GM19468 (cell line): Measurements from ENCODE around the gene GOLGA6D.
"Not testable (repeated sequence)": the region's sequence is repeated elsewhere in the genome, so short reads cannot be mapped to it uniquely, and the experiment has no call there.

ENCODE experiments used
- ATAC-seq: cut with Tn5 transposase; IDR thresholded peaks from one replicate; pipeline ENCODE4 v1.9.1; 2021; ENCODE audit warnings: mild to moderate bottlenecking, moderate library complexity, moderate number of reproducible peaks; ENCODE audit not compliant: unreplicated experiment; ENCODE audit errors: extremely low read depth

GOLGA6D gene

GRCh38 chr15:75278497-75278896, 4.1 kb upstream of the GOLGA6D start:
- not testable (repeated sequence) for ATAC-seq

DNA sequence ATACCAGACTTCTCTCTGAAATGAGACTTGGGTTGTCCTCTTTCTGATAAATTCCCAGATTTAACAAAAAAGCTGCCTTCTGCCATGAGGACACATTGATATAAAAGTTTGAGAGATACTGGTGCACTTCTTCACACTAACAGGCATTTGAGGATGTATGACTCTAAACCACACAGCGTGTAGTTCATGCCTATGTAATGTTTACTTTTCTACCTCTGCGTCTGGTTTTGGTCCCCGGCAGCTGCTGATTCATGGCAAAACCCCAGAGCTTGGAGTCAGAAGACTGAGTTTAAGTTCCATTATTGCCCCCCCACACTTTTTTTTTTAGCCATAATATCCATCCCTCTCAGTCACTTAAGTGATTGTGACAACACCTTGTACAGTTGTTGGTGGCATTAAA, 1.5 kb downstream of the GOLGA6D start:
- ATAC-seq, result not testable (repeated sequence)

DNA sequence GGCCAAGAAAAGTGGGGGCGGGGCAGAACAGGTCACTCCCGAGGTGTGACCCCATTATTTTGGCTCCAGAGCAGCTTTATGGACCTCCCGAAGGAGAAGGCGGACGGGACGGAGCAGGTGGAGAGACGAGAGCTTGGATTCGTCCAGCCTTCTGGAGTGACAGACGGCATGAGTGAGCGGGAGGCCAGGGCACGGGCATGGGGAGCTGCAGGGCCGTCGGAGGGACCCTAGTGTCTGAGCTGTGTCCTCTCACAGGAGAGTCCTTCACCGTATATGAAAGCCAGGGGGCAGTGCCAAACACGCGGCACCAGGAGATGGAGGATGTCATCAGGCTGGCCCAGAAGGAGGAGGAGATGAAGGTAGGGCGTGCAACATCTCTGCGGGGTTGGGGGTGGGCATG, 11.0 kb downstream of the GOLGA6D start:
- not testable (repeated sequence) for ATAC-seq

GRCh38 chr15:75298541-75299310, 16.1 kb downstream of the GOLGA6D start:
- not testable (repeated sequence) for ATAC-seq

GRCh38 chr15:75299311-75299688, 16.7 kb downstream of the GOLGA6D start:
- not testable (repeated sequence) for ATAC-seq

DNA sequence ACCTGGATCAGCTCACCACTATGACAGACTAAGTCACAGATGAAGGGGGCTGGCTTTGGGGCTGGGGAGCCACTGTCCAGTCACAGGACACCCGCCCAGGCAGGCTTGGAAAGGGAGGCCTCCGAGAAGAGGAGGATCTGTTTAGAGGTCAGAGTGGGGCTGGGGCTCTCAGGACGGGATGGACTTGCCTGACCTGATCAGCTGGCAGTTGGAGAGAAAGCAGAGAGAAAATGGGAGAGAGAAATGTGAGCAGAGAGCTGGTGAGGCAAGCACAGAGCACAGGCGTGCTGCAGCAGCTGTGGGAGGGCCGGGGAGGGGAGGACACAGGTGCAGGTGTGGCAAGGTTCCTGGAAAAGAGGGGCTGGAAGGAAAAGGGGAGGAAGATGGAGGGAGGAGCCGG, 17.4 kb downstream of the GOLGA6D start:
- not testable (repeated sequence) for ATAC-seq

DNA sequence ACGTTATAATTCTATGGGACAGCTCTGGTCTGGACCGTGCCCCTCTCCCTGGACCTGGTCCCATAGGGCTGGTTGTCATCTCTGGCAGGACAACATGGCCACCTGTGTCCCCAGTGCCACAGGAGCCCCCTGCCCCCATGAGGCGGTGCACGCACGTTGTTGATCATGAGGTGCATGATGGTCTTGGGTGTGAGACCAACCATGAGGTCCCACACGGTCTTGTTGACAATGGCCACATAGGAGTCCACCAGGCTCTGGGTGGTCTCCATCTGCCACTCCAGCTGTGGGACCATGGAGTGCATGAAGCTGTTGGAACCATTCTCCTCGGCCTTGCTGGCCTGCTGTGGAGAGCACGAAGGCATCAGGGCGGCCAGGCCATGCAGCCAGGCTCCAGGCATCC, 19.7 kb downstream of the GOLGA6D start:
- no peak for ATAC-seq

DNA sequence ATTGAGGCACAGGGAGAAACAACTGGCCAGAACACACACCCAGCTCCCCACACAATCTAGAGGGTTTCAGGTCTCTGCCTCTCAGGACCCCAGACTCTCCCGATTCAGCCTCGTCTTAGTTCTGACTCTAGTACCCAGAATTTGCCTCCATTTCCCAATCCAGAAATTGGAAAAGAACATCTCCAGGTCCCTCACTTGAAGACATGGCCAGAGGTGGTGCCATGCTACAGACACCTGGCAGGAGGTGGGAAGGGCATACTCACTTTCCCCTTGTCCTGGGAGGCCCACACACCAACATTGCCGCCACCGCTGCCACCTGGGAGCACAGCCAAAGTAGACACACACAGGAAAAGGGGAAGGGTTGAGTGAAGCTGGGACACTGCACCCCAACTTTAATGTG, 20.1 kb downstream of the GOLGA6D start:
- not testable (repeated sequence) for ATAC-seq

- no peak for ATAC-seq
Measured at GRCh38 chr15:75306188-75306587, 23.6 kb downstream of the GOLGA6D start.

DNA sequence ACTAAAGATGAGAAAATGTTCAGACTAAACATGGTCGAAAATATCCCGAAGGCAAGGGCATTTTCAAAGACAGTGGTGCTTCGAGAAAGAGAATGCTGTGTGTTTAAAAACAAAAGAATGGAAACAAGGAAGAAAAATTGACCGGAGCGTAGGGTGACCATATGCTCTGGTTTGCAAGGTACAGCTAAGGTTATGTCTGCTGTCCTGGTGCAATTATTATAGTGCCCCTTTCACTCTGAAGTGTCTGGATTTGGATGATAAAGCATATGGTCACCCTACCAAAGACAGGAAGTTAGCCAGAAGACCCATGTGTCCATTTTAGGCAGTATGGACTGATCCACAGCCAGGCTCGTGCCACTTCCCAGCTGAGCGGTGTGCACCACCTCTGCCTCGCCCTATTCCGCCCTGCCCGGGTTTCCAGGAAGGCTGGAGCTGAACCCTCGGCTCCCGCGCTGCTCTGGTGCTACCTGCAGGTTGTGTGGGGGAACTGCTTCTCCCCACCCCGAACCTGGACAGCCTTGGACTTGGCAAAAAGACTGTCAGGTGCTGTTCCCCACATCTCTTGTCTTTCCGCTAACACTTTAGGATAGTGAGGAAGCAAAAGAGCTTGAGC, 25.2 kb downstream of the GOLGA6D start:
- no peak for ATAC-seq

DNA sequence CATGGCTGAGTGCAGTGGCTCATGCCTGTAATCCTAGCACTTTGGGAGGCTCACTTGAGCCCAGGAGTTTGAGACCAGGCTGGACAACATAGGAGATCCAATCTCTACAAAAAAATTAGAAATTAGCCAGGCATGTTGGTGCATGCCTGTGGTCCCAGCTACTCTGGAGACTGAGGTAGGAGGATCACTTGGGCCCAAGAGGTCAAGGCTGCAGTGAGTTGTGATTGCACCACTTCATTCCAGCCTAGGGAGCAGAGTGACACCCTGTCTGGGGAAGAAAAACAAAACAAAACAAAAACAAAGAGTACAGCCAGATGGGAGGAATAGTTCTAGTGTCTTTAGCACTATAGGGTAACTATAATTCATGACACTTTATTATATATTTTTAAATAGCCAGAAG, 27.1 kb downstream of the GOLGA6D start:
- ATAC-seq, result no peak

DNA sequence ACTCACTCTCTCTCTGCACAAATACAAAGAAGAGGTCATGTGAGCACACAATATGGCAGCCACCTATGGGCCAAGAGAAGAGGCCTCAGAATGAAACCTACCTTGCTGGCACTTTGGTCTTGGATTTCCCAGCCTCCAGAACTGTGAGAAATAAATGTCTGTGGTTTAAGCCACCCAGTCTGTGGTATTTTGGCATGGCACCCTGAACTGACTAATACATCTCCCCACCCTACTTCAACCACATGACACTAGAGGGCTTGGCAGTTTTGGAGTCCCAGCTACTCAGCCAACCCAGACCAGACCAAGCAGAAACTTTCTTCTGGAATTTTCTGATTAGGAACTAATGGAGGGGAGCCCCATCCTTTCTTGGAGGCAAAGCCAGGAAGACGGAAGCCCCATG, 29.9 kb downstream of the GOLGA6D start:
- not testable (repeated sequence) for ATAC-seq

DNA sequence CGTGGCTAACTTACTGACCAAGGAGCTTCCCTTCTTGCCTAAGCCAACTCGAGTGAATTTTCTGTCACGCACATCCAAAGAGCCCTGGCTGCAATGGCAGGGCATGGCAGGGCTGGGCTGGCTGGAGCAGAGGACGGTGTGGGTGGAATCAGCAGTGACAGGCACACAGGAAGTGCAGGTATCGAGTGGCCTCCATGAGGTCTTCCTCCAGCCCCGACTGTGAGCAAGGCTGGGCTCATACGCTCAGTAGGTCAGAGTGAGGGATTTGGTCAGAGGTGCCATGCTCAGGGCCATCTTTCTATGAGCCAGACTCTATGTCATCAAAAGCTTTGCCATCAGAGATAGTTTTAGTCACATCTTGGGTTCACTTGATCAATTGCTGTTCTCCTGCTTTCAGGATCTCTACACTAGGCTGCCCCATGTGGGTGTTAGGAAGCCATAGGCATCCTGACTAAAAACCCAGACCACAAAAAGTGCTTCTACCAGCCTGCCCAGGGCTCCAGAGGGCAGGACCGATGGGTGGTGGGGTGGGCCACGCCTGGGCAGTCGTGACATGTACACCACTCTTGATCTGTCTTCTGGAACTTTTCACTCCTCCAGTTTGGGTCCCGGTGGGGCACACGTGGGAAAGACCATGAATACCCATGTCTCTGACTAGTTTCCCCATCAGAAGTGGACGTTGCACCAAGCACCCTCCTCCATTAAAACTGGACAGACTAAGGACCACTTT, 30.6 kb downstream of the GOLGA6D start:
- ATAC-seq, result no peak

DNA sequence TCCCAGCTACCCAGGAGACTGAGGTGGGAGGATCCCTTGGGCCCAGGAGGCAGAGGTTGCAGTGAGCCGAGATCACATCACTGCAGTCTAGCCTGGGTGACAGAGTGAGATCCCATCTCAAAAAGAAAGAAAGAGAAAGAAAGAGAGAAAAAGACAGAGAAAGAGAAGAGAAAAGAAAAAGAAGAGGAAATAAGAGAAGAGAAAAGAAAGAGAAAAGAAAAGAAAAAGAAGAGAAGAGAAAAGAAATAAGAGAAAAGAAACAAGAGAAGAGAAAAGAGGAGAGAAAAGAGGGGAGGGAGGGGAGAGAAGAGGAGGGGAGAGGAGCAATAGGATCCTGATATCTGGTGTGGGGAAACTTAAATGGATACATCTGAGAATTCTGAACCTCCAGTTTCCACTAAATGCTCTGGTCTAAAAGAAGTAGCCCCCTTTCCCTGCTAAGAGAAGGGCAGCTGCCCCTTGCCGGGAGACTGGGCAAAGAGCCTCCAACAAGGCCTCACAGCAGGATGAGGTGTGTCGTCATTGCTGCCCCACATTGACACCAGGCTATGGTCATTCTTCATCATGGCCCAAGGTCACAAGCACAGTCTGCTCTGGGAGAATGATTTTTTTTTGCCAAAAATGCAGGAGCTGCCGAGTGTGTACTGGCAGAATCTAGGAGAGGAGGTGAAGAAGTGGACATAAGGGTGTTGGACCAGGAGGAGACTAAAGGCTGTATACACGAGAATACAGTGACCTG, 32.1 kb downstream of the GOLGA6D start:
- ATAC-seq, result no peak

- not testable (repeated sequence) for ATAC-seq
Measured at GRCh38 chr15:75319231-75319897, 36.7 kb downstream of the GOLGA6D start.

- no peak for ATAC-seq
Measured at GRCh38 chr15:75321711-75322110, 39.1 kb downstream of the GOLGA6D start.

- no peak for ATAC-seq
Measured at GRCh38 chr15:75325922-75326321, 43.3 kb downstream of the GOLGA6D start.

DNA sequence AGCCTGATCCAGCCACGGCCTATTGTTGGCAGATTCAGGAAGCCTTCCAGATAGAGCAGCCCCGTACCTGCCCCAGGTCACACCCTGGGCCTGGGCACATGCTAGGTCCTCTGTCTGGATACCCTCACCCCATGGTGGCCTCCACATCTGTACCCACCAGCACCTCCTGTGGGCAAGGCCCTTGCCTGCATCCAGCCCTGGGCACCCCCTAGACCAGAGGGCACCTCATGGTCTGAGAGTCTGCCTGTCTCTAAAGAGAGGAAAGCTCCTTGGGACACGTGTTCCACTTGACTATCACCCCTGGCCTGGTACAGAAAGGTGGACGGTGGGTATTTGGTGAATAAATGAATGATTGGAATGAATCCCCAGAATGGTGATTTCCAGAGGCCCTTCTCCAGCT, 44.4 kb downstream of the GOLGA6D start:
- ATAC-seq, result no peak

DNA sequence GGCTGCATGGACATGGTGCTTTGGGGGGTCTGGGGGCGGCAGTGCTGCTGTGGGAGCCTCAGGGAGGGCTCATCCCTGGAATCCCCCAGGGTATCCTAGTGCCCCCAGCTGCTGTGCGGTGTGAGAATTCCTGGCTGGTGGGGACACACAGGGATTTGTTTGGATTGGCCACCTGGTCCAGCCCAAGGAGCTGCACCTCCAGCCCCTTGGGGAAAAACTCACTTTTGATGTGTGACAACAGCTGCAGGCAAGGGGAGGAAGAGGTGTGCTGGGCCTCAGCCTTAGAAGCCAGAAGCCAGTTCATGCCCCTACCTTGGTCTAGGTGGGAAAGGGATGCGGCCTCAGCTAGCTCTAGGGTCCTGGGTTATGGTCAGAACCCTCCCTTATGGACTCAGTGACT, 44.9 kb downstream of the GOLGA6D start:
- no peak for ATAC-seq
